ENCODE results near the gene DNASE1.
A peak's percentile ranks its signal among the peaks of the same experiment; 100 is the strongest.

DNA sequence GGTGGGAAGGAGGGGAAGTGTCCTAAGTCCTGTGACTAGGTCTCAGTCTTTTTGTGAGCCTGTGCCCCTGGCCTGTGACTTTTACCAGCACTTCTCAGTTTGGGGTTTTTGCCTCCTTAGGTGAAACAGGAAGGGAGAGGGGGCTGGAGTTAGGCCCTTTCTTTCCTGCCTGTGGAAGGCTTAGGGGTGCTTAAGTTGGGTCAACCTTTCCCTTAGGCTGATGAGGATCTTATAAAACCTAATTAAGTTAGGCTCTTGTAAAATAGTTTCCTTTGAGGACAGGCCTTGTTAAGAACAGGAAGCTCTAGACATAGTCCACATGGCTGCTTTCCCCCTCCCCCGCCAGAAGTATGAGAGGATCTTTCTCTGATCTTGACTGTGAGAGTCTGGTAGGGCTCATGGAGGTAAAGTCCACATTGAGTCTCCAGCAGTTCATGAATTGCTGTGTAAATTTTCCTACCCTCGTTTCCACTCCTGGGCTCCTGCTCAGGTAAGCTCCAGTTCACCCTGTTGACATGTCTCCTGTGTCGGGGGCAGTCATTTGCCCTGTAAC is 17.0 kb upstream of the DNASE1 start:
- TF ChIP-seq POLR2AphosphoS5 (IDR thresholded peaks at IDR 0.05; ENCODE audit: low read depth, low read length), result no peak
- TF ChIP-seq POLR2A (IDR thresholded peaks at IDR 0.05; ENCODE audit: low read depth, low read length), result no peak
- peak; percentile 10; the same call in 1 of the 2 replicates for TF ChIP-seq TAF1 (IDR thresholded peaks at IDR 0.05; ENCODE audit: borderline replicate concordance, low read depth, low read length)
